IPS DF 19.7 (cell line): ENCODE measurements around the gene CLEC18B.
"Not testable (repeated sequence)": the region's sequence is repeated elsewhere in the genome, so short reads cannot be mapped to it uniquely, and the experiment has no call there.

Experiments
- DNase-seq: peaks from one replicate; pipeline ENCODE4 v3.0.0-alpha.2; 2013; ENCODE audit warnings: low read depth, low spot score

Gene CLEC18B

DNA sequence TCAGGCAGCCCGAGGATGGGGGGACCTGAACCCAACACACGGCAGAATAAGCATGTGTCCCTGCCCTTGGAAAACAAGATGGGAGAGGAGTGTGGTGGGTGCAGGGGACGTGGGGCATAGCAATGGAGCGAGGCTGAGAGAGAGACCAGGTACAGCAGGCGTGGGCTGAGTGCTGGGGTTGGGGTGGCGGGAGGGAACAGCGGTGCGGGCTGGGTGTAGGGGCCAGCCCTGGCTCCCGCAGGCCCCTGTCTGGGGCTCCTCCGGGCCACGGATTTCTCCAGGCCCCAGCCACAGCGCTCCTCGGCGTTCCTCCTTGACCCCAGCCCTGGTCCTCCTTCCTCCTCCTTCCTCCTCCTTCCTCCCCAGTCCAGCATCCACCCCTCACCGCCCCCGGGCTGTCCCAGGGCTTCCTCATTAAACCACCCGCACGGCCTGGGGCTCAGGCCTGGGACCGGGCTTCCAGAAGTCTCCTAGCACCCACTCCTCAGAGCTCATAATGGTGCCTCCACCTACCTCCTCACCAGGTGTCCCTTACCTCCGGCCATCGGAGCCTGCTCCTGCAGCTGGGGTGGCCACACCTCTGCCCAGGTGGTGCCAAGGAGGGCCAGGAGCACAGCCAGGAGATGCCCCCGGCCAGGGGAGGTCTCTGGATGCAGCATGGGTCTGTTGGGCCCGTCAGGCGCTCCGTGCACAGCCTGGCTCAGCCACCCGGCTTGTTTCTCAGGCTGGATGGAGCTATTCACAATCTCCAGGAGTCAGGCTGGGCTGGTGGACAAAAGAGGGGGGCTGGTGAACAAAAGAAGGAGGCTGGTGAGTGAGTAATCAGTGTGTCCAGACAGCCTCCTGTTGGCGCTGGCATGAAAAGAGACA lies at the start of gene CLEC18B:
Gene CLEC18B (minus strand): TSS at position 867 of the 870 bp plus-strand sequence. CDS start 208 bp downstream, at position 659.
- not testable (repeated sequence) for DNase-seq

DNA sequence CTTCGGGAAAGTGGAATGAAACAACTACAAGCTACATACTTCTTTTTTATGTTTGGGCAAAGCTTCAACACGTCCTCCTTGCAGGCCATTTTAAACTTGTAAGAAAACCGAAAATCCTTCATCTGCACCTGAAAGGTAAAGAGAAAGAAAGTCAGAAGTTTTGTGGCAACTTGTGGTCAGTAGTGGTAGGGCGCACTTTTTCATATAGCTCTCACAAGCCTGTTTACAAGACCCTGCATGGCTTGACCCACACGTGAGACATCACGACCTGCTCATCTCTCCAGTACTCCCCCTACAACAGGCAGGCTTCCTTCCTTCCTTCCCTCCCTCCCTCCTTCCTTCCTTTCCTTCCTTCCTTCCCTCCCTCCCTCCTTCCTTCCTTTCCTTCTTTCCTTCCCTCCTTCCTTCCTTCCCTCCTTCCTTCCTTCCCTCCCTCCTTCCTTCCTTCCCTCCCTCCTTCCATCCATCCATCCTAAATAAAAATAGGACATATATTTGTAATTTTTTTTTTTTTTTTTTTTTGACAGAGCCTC lies 48.7 kb upstream of the CLEC18B start:
- DNase-seq, result no peak

DNA sequence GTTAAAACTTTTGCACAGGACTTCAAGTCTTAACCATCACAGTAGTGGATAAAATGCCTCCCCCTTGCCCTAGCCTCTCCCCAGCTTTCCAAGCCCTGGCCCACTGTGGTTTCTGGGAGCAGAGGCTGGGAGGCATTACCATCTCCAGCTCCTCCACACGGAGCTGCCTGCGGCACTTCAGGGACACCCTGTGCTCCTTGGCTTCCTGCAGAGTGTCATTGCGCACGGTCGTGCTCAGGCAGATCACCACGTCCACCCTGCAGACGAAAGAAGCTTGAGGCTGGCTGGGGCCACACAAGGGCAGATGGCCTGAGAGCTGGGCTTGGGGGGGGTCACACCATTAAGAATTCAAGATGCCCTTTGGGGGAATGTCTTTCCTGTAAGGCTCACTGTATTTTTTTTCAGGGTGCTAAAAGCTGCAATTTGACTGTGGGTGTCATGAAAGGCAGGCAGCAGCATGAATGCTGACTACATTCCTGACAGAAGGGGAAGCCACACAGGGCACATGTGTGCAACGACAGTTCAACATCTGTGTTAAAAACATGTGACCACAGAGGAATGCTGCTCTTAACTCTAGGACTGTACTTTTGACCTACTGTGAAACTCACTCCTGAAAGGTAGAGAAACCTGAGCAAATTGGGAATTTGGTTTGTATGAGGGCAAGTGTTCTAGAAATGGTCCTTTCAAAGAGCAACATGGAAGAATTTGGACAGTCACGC lies 47.7 kb upstream of the CLEC18B start:
- DNase-seq, result no peak

DNA sequence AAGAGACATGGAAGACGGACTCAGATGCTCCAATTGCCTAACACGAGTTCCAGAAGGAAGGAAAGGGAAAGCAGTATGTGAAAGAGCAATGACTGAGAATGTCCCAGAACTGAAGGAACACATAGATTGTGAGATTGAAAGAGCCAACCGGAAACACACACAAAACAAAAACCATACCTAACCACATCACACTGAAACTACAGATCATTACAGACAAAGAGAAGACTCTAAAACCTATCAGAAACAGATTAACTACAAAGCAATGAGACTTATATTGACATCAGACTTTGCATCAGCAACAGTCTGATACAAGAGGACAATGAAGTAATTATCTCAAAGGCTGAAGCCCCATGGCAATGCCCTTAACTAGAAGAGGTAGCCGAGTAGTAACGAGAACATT lies 45.6 kb upstream of the CLEC18B start:
- no peak for DNase-seq

DNA sequence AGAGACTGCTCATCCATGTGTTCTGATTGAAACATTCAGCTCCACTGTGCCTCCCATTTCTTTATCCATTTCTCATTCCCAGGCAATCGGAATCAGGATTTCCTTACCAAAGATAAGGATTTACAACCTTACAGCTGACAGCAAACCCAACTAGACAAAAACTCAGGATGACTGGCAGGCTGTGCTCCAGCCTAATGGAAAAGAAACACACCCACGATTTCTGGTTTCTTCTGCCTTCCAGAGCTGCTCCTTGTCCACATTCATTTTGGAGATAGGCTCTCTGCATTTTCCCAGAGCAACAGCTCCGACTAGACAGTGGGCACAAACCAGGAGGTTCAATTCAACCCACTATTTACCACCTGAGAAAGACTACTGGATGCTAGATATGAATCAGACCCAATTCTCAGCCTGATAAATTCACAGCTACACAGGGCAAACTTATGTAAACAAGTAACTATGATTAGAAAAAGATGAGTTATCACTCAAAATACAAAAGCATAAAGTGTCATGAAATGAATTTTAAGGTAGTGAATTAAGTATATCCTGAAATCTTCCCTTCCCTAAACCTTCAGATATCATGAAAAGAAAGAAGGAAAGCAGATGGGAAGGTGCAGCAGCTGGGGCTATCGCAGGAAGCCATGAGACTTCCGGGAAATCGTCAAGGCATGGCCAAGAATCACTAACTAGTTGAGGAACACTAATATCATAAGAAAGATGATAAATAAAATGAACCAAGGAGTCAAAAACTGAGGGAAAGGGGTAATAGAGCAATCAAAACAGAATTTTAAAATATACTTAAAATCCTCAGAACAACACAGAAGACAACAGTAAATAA lies 44.8 kb upstream of the CLEC18B start:
- no peak for DNase-seq

DNA sequence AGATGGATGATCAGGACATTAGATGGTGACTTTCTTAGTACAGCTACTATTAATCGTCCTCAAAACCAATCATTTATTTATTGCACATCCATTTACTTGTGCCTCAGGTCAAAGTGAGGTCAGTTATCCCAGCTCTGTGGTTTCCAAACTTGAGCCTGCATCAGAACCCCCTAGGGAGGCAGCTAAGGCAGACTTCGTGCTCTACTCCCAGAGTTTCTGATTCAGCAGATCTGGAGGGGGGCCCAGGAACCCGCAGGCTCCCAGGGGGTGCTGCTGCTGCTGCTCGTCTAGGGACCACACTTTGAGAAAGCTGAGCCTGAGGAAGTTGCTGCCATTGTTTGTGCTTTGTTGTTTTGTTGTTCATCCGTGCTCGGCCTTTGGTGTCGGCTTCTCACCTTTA lies 44.0 kb upstream of the CLEC18B start:
- no peak for DNase-seq

DNA sequence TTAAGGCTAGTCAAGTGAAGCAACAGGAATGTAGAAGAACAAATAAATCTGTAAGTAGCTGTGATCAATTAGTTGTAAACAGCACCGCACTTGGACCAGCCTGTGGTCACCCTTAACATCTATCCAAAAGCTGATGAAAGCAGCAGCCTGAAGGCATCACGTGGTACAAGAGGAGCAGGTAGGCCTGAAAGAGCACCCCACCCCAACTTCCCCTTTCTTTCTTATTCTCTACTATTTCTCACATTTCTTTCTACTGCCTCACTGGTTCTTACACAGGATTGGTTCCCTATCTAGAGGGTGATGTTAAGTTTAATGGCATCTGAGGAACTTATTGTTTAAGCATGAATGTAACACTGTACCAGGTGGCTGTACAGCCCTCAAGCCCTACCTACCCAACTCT lies 42.6 kb upstream of the CLEC18B start:
- DNase-seq, result no peak

DNA sequence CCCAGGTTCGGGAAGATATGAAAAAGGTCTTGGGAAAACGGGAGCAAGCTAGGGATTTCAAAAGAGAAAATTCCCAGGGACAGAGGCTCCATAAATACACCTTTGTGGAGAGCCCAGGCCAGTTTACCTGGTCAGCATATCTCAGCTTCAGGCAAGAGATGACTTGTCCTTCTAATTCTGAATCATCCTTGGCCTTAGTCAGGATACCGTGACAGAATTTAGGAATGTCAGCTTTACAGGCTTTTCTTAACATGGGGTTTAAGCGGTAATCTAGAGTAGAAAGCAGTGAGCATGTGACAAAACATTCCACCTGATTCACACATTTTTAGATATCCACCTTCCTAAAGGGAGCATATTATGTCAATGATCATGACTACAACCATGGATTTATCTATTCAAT lies 41.1 kb upstream of the CLEC18B start:
- DNase-seq, result no peak

DNA sequence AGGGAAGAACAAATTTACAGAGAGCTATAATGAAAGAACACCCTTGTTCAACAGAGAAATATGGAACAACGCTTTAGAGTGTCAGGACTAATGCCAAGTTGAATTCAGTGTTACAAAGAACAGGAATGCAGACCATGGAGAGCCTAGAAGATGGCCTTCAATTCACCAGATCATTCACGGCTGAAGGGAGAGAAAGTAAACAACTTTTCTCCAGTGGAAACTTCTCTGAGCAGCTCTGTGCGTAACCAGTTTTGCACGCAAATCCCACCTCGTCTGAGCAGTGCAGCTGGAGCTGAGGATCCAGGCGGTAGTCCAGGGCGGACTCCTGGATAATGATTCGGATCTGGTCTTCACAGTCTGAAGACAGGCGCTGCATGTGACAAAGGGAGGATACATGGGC lies 40.5 kb upstream of the CLEC18B start:
- DNase-seq, result no peak

DNA sequence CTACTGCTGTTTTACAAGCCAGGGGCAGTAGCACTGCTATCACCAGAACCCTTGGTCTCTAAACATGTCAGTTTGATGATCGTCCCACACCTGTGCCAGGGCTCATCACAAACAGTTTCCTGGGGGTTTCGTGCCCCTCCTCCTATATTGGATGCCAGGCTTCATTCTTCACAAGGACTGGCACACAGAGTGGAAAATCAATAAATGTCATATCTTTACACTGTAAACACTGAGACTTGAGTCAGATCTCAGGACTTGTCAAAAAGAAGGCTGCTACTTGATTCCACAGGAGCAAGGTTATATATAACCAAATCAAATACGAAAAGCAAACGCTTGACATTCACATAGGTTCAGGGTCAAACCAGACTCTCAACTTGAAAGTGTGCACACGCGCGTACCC lies 39.3 kb upstream of the CLEC18B start:
- DNase-seq, result no peak

DNA sequence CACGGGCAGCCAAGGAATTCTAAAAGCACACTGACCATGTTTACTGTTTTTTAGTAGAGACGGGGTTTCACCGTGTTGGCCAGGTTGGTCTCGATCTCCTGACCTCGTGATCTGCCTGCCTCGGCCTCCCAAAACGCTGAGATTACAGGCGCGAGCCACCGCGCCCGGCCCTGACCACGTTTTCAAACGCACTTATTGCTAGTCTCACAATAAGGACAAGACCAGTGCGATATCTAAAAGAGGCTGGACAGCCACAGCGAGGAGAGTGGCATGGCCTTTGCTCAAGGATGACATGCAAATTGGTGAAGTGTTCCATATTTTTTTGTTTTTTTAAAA lies 35.0 kb upstream of the CLEC18B start:
- DNase-seq, result no peak

DNA sequence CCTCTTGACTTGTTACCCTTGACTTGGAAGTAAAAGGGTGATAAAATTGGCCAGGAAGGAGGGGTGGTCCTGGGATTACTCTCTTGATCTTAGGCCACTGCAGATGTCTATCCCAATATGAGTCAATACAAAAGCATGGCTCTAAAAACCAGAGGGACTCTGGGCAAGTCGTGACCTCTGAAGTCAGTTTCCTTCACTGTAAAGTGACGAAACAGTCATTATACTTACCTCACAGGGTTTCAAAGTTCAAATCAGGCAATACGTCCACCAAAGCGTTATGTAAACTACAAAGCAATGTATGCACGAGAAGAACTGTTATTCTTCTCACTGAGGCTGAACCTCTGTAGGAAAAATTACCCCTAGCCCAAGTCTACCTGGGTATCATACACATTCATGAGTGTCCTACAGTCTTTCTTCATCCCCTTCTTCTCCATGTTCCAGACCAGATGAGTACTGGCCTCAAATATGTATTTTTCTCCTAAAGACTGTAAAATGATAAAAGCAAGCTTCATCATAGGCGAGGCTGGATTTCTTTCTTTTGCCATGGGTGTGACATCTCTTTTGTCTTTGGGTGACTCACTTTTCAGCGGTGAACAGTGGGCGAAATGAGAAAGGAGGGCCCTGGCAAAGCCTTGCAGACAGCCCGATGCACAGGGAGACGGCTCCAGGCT lies 34.5 kb upstream of the CLEC18B start:
- DNase-seq, result no peak

DNA sequence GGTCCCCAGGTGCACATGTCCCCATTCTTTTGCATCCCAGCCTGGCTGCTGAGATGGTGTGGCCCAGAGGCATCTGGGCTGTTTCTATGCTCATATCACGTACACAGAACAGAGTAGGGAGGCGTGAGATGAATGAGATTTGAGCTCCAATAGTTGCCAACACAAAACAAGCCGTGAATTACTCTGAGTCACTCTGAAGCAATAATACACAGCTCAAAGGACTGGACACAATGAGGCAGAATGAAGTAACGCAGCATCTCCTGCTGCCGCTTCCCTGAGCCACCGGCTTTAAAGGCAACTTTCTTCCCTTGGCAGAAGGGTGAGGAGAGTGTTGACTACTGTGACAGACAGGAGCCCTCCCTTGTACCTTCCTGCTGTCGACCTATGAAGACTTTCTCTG lies 33.9 kb upstream of the CLEC18B start:
- DNase-seq, result no peak

DNA sequence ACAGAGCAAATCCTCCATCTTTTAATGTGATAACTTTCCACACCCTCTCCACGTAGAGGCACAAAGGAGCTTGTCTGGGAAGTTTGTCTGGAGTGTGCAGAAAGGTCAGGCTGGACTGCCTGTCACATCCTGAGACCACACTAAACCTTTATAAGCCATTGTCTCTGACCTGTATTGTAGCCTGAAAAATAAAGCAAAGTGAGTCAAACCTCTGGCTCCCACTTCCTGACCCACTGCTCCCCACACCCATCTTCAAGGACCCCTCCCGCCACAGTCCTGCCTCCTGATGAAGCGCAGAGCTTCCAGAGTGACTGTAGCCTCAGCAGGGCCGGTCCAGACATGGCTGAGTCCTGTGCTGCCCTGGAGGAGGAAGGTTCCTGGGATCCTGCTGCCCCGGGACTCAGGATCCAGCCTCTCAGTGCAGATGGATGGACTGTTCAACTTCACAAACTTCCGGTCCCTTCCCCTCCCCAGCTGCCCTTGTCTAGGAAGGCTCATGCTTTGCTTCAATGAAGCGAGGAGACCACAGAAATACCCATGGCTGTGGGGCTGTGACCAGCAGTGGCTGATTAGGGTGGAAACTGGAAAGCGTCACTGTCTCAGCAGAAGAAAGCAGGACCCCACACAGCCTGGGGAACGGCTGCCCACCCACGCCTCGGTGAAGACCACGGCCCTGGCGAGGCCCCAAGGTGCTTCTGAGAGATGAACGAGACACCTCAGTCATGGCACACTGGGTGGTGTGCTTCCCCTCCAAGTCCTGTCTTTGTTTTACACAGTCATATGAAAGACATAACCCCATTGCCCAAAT lies 30.9 kb upstream of the CLEC18B start:
- no peak for DNase-seq

DNA sequence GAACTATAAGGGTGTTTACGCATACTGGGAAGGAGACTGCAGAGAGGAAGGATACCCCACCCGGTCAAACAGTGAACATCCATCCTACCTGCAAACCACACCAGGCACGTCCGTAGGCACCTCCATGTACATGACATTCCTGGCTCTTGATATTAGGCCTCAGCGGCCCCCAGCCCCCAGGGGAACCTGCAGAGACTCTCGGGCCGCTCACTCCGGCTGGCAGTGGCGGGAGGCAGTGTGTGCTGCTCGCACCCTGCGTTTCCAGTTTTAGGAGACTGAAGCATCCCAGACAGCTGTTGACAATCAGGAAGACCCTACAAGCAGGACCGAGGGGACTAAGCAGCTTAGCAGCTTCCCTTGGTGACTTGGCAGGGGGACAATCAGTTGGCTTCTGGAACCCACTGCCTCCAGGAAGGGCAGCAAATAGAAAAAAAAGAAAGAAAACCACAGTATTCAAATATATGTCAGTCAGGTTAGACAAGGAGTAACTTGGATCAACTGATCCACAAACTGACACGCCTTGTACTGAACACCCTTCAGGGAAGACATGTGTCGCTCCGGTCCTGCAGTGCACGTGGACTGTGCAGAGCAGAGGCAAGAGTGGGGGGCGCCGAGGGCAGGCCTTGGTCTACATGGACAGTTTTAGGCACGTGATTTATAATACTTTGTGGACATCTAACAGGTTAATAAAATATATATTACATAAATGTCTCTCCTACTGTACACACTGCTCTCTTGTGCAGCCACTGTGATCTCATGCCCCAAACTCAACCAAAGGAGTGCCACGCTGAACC lies 29.9 kb upstream of the CLEC18B start:
- no peak for DNase-seq

DNA sequence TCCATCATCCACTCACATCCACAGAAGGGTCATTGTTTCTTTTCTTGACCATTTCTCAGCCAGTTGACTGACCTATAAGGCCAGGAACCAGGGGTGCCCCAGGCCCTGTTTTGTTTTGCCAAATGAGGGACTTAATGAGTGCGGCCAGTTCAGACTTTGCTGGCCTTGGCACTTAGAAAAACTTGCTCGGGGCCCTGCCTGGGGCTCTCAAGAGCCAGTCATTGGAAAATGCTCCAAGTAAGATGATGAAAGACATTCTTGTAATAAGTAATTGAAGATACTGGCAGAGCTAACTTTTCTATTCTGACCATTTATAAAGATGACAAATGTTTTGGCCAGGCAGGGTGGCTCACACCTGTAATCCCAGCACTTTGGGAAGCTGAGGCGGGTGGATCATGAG lies 29.0 kb upstream of the CLEC18B start:
- no peak for DNase-seq

DNA sequence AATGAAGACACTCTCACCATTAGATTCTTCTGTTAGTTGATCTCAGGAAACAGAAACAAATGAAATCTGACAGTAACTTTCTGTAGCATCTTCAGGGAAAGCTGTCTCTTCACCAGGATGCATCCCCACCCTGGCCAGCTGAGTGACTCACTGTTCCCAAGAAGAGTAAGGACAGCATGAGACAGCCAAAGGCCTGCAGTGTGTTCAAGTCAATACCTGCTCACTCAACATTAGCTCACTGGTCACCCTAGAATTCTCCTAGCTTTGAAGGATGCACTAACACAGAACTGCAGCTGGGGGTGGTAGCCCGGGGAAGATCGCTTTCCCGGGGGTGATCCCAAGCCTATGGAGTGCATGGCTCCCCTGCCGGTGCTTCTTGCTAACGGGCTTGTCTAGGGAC lies 28.2 kb upstream of the CLEC18B start:
- no peak for DNase-seq

DNA sequence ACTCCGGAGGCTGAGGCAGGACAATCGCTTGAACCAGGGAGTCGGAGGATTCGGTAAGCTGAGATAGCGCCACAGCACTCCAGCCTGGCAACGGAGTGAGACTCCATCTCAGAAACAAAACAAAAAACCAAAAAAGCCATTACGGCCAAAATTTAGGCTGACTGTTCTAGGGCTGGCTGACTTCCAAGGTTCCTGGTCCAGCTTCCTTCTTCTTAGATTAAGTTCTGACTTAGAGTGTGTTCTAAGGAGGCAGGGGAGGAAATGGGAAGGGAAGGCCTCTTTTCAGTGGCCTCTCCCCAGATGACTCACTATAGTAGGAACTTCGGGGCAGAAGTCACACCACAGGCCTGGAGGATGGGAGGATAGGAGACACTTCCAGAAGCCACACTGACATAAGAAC lies 27.7 kb upstream of the CLEC18B start:
- no peak for DNase-seq

DNA sequence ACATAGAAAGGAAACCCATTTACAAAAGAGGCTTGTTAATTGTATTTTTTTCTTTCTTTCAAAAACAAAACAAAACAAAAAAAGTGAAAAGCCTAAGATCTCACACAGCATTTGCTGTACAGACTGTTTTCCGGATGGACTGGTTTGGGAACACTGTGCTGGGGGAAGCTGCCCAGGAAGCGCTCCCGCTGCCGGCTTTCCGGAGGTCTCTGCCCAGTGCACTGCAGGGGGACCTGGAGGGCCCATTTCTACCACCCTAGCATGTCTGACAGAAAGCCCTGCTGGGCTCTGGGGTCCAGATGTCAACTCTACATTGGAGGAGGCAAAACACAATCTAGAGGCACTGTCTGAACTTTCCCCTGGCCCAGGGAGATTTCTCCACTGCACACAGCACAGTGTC lies 26.3 kb upstream of the CLEC18B start:
- DNase-seq, result no peak

DNA sequence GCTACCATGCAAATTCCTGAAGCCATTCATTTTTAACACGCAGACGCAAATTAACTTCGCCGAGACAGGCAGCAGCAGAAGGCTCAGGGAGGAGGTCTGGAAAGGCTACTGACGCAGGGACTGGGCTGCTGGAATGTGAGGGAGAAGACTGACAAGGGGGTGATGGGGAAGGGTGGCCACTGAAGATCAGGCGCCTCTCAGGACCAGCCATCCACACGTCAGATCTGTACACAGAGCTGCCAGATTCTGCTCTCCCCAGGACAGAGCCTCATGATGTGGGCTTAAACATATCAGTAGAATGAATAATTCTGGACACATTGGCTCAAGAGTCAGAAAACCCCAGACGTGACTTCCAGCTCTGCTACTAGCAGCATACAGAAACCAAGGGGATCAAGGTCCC lies 25.6 kb upstream of the CLEC18B start:
- no peak for DNase-seq
